8988T (cell line): ENCODE measurements around the gene RBMS3.

Source experiments
- DNase-seq: peaks from one replicate; pipeline ENCODE4 v3.0.0; 2011

Gene RBMS3

DNA sequence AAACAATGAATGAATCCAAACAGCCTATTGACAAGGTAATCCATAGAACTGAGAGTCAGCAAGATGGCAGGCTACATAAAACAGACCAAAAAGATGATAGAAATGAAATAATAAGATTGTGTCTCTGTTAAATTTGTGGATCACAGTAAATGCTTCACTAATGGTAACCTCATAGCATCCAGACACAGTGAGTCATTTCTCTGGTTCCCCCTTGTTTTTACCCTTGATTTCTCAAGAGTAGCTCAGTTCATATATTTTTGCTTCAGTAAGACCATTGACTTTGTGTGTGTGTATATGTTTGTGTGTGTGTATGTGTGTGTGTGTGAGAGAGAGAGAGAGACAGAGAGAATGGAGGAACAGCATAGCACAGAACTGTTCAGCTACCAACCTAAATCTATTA is 546.9 kb downstream of the RBMS3 start:
- no peak for DNase-seq

DNA sequence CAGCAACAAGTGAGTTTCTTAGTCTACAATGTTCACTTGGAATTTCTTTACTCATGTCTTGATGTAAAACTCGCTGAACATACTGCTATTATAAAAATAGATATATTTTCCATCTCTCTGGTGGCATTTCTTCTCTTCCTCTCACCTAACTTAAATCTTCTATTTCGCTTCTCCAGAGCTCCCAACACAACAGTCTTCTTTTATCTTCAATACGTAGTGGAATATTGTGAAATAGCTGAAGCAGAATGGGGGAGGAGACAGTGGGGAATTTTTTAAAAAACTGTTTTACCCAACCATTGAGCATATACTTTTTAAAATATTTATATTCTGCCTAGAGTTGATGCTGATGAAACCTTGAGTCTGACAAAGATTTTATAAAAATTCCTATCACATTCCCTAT is 548.5 kb downstream of the RBMS3 start:
- no peak for DNase-seq

DNA sequence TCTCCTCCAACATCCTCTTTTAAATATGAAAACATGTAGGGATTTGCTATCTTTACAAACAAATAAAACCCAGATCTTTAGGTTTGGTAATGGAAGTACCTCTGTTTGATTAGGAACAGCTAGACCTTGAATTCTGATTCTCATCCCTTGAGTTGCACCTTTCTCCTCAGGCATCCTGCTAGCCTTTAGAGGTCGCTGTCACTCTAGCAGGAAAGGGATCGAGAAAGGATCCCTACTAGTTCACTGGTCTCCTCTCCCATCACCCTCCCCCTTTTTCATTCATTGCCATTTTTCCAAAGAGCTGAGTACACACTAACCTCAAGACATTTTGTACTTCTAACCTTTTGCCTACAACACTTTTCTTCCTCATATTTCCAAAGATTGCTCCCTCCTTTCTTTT is 569.8 kb downstream of the RBMS3 start:
- no peak for DNase-seq

DNA sequence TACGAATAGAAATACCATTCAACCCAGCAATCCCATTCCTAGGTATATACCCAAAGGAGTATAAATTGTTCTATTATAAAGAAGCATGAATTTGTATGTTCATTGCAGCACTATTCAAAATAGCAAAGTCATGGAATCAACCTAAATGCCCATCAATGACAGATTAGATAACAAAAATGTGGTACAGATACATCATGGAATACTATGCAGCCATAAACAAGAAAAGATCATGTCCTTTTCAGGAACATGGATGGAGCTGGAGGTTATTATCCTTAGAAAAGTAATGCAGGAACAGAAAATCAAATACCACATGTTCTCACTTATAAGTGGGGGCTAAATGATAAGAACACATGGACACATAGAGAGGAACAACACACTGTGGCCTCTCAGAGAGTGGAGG is 571.9 kb downstream of the RBMS3 start:
- DNase-seq: no peak

DNA sequence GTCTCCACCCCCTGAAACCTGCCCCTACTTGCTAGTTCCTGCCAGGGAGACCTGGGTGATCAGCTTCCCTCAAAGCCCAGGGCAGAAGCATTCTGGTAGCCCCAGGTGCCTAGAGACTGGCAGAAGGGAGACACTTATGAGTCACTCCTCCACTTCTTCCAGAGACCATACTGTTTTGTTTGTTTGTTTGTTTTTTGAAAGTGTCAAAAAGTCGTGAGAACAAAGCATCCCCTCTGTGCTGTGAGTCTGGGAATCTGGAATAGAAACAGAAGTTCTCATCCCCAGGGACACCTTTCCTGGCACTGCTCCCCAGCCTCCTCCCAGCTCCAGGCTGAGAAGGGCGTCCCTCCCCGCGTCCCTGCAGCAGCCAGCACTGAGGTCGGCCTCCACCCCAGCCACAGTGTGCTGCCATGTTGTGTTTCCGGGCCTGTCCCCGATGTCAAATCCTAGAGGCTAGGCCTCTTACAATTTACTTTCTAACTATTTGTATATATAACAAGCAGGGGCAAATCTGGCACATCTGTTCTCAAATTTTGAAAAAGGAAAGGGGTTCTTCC is 573.0 kb downstream of the RBMS3 start:
- no peak for DNase-seq

DNA sequence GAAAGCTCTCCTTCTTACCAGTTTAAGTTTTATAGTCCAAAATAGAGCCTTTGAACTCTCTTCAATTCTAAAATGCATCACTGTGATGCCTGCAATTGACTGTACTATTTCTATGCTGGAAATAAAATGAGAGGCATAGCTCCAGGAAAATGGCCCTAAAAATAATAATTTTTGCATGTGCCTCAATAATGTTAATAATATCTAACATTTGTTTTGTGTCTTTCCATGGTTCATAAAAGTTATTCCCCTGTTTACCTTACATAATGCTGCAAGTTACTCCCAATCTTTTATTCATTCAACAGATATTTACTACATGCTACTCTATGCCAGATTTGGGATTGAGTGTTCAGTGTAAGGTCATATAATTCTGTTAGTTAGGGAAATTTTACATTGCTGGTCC is 574.0 kb downstream of the RBMS3 start:
- DNase-seq: no peak

DNA sequence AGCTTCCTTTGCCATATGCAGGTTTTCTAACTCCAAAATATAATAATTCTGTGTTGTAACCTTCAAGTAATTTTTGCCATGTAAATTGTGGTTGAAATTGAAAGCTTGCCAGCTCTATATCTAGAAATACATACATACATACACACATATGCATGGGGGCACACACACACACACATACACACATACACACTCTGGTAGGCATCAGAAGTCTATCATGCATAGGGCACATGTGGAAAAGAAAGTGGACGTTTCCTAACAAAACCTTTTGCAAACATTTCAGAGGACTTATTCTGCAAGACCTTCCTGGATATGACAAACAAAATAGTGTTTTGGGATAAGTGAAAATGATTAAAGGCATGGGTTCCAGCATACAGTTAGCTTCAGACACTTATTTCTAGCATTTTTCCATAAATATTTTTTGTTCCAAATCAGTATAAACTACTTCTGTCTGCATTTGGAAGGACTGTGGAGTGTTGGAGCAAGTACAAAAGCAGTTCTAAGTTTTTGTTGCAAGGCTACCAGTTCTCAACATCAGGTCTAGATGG is 578.9 kb downstream of the RBMS3 start:
- no peak for DNase-seq

DNA sequence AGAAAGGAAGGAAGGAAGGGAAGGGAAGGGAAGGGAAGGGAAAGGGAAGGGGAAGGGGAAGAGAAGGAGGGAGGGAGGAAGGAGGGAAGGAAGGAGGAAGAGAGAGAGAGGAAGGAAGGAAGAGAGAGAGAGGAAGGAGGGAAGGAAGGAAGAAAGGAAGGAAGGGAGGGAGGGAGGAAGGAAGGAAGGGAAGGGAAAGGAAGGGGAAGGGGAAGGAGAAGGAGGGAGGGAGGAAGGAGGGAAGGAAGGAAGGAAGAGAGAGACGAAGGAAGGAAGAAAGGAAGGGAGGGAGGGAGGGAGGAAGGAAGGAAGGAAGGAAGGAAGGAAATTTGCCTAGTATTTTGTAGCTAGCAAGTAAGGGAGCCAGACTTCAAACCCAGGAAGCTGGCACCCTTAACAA is 583.9 kb downstream of the RBMS3 start:
- no peak for DNase-seq

DNA sequence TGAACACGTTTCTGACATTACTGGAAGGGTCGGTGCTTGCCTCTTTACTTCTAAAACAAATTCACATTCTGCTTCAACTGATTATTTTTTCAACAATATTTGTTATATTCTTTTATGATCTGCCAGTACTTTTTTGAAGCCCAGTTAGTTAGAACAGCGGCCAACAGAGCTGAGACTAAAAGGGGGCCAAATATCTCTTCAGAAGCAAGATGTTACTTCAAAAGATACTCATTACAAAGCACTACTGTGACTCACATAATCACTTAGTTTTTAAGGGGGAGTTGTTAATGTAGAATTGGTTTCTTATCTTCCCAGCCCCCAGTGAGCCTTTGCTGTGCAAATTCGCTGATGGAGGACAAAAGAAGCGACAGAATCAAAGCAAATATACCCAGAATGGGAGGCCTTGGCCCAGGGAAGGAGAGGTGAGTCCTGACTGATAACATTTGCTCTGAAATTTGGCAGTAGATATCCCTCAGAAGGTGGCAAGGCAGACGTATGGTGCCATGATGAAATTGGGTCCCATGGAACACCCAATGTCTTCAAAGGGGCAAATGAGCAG is 587.8 kb downstream of the RBMS3 start:
- no peak for DNase-seq

DNA sequence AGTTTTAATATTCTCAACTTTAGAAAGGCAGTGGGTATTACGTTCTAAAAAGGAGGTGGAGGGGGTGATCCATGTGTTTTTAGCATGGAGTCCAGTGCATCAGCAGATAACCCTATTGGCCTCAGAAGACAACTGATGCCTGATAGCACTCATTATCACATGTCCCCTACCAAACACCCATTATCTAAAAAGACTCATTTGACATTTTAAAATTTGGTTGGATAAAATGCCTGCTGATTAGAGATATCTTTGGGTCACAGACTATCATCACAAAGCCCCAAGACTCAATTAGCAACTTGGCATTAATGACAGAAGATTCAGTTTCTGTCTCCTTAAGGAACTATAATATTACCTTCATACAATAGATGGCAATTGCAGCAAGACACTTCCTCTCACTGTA is 589.3 kb downstream of the RBMS3 start:
- no peak for DNase-seq

DNA sequence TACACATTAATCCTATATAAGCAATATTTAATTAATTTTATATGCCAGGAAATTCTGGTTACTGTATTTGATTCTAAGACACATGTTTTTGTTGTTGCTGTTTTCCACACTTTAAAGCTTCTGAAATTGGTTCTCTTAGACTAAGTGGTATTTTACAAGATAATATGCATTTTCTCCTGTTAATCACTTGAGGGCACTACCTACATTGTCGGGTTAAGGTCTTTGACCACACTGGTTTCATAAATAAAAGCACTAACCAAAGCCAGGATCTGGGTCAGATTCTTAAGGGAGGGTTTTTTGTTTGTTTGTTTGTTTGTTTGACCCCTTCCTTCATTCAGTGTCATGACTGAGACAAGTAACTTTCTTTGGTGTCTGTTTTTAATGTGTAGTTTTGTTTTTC is 590.2 kb downstream of the RBMS3 start:
- DNase-seq: no peak

DNA sequence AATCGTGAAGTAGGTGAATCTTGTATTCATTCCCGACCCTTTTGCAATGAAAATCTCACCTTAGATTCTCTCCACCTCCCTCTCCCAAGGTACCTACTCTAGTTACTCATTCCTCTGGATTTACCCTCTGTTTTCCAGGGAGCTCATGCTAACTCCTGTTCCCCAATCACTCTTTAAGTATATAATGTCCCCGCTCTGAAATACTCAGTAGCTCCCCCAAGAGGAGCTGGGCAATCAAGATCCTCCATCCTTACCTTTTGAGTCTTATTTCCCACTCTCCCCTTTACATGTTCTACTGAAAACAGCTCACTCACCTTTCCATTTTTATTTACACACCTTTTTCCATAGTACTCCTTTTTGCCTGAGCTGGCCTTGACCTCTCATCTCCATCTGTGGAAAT is 599.9 kb downstream of the RBMS3 start:
- DNase-seq: no peak

DNA sequence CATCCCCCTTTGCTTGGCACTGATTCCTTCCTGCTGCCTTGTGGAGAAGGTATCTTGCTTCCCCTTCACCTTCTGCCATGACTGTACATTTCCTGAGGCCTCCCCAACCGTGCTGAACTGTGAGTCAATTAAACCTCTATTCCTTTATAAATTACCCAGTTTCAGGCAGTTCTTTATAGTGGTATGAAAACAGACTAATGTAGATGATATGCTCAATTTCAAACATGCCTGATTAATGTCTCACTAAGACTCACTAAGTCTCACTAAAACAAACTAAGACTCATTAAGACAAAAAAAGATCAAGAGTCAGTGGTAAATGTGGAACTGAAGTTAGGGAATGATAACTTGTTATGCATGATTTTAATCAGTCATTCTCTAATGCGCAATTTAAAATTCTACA is 606.6 kb downstream of the RBMS3 start:
- DNase-seq: no peak

DNA sequence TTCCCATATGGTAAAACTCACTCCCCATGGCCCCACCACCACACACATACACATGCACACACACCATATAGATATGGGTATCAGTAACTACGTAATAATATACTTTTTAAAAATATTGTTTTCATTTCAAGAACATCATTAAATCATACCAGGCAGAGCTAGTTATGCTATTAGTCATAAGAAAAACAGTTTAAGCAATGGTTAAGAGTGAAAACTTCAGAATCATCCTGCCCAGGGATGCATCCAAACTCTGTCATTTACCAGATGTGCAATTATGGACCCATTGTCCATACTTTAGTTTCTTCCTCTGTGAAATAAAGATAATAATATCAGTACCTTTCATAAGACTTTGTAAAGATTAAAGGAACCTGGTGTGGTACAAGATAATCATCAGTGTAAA is 608.3 kb downstream of the RBMS3 start:
- no peak for DNase-seq

DNA sequence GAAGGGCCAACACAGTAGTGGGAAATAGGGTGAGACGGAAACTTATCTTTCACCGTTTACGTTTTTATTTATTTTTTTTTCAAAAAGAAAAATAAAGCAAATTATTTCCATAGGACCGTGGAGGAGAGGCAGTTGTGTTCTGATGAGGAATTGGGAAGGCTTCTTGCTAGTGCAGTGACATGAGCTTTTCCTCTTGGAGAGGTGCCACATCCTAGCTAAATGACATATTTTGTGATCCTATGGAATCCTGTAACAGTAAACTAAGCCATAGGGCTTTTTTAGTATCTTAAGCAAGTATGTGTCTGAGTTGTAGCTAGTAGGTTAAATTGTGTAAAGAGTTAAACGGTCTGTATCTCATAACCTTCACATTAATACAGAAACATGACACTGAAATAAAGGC is 609.9 kb downstream of the RBMS3 start:
- DNase-seq: no peak

DNA sequence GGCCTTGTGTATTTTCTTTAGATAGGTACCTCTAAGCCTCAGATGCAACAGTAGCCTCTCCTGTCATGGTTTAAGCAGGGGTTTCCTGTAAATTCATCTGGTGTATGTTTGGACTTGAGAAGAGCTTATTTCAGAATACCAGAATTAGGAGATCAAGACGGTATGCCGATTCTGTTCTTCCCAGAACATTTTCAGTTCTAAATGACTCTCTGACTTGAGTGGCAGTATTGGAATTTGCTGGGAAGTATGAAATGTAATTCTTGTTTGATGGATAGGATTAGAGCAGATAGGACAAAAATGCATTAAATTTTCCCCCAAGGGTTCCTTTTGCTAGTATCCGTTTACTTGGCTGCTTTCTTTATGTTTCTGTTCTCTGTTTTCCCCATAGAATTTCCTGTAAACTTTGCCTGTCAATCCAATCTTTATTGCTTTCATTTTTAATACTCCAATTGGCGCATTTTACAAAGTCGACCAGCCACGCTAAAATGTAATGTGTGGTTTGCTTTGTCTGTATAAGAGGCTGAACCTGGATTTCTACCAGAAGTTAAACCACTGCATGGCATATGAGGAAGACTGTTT is 612.2 kb downstream of the RBMS3 start:
- DNase-seq: no peak

DNA sequence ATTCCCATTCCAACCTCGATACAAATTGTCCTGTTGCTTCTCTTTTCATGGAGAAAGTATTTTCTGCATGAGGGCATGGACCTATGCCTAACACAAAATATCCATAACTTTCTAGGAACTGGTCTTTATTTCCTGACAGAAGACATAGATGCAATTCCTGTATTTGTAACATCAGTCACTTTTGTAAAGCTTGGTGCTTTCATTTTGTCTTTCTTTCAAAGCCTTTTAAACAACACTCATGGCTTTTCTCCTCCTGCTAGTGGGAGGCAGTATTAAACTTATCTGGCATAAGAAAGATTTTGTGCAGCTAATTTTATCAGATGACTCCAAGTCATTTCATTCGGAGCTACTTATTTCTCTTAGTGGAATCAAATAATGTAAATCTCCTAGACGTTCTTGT is 616.0 kb downstream of the RBMS3 start:
- no peak for DNase-seq

DNA sequence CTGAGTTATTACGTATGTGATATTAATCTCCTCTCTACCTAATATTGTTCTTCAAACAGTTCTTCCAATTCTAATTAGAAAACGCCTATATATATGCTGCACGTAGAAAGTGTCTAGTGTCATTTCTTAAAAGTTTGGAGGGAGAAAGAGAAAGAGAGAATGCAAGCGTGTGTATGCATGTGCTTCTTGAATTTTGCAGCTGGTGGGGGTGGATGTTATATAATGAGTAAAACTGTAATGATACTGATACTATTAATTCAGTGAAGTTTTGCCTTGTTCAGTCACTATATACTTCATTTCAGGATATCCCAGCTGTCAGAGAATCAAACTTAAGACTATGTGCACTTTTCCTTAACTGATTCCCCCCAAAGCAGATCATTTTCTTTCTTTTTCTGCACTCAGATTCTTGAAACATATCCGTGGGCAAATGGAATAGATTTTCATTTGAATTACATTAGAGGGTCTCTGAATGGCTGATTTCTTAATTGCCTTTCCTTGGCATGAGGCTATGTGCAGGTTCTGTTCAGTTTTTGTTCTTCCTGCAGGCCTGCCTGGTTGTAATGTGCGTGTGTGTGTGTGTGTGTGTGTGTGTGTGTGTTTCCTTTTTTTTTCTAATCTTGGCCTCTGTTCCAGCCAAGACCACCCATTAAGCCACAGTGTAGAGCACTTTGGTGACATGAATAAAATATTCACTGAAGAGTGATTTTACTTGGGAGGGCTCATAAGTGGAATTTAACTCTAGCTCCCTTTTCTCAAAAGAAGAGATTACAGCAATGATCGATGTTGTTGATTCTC is 617.5 kb downstream of the RBMS3 start:
- no peak for DNase-seq

DNA sequence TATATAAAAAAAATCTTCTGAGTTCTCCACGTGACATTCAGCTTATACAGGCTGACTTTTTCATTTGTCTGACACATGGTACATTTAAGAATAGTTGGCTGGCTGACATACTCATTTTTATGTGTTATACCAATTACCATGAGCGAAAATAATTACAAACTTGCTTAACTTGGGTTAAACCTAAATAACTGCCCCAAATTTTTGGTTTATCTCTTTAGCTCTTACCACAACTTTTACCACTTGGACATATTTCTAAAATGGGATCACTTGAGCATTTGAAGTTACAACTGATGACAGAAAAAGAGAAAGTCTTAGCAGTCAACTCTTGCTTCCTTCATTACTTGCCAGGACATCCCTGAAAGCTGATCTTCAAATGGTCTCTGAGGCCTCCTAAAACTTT is 618.1 kb downstream of the RBMS3 start:
- DNase-seq: no peak

DNA sequence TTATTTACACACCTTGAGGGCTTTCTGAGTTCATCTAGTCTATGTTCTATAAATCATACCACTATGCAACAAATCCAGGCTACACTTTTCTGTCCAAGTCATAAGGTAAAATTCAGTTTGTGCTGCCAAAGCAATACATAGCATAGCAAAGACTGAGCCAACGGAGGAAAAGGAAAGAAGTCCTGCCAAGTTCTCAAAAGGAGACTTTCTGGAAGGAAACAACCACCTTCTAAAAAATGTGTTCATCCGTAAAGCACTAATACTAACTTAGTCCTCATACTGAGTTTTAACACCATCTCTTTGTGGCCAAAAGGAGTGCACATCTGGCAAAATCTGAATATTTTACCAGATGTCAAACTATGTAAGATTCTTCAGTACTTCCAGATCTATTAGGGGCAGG is 620.2 kb downstream of the RBMS3 start:
- DNase-seq: no peak

DNA sequence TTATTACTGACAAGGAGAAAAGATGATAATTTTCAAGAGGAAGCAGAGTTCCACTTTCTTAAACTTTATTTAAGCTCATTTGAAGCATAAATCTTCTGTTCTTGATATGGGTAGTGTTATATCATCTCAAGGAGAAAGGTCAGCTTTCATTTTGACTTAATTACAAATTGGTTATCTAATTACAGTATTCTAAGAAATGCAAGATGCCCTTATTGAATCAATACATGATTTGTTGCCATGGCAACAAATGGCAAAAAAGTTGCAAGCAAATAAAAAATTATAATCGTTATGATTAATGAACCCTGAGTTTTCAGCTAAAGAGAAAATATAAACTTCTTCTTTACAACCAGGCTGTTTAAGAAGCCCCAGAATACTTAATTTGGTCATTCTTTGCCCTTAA is 622.7 kb downstream of the RBMS3 start:
- DNase-seq: no peak

DNA sequence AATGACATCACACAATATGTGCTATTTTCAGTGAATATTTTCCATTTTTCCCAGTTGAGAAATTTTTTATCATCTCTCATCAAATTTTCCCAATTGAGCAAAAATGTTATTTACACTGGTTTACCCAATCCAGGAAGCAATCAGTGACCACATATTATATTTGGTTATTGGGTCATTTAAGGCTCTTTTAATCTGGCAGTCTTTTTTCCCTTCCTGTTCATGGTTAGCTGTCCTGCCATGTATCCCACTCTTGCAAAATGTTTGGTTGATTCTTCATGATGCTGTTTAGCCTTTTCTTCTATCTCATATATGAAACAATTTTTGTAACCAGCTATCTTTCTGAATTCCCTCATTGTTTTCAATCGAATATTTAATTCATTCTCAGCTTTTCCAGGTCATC is 626.0 kb downstream of the RBMS3 start:
- no peak for DNase-seq

DNA sequence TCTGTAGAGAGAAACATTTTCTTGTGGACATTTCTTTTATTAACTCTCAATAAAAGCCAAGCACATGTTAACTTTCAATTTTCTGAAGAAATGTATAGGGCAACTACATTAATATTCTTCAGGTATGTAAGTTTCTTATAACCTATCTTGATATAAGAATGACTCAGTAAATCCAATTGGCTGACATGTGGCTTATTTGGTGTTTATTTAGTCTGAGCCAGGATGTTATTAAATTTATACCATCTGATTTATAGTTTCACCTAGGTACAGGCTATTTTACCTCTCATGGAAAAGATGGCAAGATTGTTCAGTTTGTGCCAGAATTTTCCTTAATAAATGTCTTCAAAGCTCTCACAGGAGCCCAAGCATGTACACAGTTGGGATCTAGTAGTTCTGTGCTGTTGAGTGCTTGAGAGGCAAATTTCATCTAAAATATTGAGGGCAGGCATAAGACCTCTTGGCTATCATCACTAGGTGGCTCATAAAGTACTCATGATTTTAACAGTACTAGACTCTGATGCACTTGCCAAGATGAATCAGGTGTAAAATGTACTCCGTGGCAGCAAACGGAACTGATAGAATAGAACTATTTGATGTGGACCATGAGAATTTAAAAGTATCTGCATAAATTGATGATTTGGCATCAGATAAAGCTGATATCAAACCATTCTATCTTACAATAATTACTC is 631.9 kb downstream of the RBMS3 start:
- no peak for DNase-seq
